Activated CD4-positive, alpha-beta T cell treated with anti-CD3 and anti-CD28 coated beads, Interleukin-2, amount 50 U/mL, for 1 hour (primary cell): Measurements from ENCODE around the gene FERMT3.

ENCODE experiments used
- DNase-seq: peaks from one replicate; pipeline ENCODE4 v3.0.0-alpha.2; 2020

The FERMT3 gene

GRCh38 chr11:64267207-64267945 is 60.9 kb downstream of the FERMT3 start:
- no peak for DNase-seq

- no peak for DNase-seq
These were observed 61.7 kb downstream of the FERMT3 start for GRCh38 chr11:64268025-64268892.

- no peak for DNase-seq
These were observed 62.5 kb downstream of the FERMT3 start for GRCh38 chr11:64268893-64269539.

GRCh38 chr11:64269540-64270220 is 63.2 kb downstream of the FERMT3 start:
- DNase-seq = peak; percentile 96
